ENCODE data around the gene SLC20A1.

Gene SLC20A1

DNA sequence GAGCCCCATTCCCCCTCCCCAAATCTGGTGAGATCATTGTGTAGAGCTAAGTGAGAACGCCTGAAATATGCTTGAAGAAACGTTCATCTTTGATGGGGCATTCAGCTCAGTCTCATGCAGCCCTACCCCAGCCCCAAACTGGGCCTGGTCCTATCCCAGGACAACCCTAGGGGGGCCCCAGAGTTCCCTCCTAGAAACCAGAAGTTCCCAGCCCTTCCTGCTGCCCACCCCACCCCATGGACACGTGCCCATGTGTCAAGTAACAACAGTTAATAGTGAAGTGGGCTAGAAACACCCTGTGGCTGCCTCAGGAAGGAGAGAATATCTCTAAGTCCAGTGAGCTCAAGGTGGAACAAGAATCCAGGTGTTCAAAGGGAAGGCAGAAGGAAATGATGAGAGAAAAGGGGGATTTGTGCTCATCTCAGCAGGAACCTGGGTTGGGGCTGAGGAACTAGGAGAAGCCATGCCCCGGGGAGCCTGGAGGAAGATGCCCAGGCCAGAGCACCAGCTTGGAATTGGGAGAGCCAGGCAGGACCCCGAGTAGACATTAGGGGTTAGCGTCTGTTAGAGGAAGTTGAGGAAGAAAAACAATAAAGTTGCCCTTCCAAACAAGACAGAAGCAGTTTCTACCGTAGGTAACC is 20.1 kb upstream of the SLC20A1 start:
- no peak for DNase-seq (ENCODE audit: low spot score)

DNA sequence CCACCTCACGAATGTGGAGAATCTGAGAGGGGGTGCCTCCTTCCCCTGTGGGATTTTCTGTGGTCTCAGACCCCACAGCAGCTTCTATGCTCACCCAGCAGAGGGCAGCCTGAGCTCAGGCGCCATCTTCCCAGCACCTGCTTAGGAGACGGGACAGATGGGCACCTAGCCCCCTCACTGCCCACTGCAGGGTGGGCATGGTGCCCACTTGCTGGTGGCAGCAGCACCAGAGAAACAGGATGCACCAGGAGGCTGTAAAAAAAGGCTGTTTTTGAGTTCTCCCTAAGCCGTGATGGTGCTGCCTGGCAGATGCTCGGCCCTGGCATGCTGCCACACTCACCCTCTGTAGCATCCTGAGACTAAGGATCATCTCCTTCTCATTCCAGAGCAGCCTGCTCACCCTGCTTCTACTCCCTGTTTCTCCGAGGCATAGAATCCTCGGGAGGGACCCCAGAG is 19.1 kb upstream of the SLC20A1 start:
- peak; percentile 76 for DNase-seq (ENCODE audit: low spot score)

DNA sequence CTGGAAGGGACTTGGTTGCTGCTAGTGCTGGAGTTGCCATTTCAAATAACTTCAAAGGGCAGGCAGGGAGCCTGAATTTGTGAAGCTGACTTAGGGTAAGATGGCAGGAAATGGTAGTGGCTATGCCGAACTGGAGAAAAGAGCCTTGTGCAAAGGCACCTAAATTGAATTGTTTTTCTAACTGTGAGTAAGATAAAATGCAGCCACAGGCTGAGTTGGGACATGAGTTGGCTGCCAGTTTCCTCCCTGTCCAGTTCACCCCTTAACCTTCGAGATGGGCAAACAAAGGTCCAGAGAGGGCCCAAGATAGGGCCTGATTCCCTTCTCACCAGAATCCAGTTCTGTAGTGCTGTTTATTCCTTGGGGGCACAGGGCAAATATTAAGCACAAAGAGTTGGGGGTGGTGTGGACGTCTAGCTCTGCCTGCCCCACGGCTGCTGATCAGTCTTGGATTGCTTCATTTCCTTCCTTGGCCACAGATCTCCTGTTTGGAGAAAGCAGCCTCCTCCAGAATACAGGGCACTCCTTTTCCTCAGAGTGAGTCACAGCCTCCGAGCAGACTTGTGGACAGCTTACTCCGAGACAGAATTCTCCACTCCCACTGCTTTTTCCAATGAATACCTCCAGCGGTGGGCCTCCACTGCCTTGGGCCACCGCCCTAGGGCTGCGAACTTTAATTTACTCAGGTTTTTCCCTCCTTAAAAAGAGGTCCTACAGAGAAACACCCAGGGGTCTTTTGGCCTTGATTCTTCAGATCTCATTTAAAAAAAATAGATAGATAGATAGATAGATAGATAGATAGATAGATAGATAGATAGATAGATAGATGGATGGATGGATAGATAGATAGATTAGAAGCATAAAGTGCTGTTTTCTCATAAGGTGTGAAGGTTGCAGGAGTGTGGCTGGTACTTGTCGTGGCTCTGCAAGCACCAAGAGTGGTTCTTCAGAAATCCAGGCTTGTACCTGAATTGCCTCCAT is 18.4 kb upstream of the SLC20A1 start:
- peak; percentile 95 for DNase-seq (ENCODE audit: low spot score)

DNA sequence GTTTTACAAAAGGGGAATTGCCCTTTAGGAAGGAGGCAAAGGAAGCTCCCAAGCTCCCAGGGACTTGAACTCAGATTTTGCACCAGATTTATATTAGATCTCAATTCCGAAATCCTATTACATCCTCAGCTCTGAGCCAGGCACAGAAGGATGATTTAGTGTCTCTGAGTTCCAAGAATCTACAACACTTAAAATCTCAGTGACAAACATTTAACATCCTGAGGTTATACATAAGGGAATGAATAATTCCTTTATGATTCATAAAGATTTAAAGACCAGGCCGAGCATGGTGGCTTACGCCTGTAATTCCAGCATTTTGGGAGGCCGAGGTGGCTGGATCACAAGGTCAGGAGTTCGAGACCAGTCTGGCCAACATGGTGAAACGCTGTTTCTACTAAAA is 16.5 kb upstream of the SLC20A1 start:
- DNase-seq (ENCODE audit: low spot score) = no peak

DNA sequence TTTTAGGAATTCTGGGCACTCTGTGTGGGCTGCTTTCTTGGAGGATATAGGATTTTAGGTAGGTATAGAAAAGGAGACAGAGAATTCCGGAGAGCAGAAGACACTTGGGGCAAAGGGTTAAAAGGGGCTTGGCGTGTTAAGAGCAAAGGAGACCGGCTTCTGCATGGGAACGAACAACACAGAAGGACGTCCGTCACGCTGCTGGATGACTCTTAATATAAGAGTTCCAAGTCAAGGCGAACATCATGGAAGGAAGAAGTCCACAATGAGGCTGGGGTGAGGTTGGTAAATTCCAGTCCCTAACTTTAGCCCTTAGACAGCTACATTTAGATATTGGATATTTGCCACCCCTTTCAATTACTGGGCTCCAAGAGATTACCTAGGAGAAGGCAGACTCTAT is 15.9 kb upstream of the SLC20A1 start:
- no peak for DNase-seq (ENCODE audit: low spot score)

DNA sequence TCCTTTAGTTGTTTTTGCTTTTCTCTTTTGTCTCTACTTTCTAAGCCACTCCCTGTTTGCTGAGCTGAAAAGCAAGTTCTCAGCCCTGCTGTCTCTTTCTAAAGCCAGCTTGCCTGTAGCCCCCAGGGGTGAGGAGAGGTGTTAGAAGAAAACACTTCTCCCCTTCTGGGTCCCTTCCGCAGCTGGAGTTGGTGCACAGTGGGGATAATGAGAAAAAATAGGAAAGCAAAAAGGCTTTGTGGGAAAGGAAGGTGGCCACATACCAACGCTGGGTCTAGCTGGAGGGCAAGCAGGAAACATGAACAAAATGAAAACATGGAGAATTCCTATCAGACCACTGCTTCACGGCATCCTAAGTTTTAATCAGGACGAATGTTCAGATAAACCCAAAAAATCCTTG is 15.5 kb upstream of the SLC20A1 start:
- no peak for DNase-seq (ENCODE audit: low spot score)

DNA sequence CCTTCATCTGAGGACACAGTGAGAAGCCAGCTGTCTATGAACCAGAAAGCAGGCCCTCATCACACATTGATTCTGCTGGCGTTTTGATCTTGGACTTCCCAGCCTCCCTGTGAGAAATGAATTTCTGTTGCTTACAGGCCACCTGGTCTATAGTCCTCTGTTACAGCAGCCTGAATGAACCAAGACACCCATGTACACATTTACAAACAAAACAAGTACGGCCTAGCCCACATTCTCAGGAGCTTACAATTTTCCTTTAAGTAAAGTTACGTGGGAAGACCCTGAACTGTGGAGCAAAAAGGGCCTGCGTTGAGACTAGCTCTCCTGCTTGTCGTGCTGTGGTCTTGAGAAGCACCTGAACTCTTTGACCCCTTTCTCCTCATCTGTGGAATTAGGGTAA is 12.0 kb upstream of the SLC20A1 start:
- DNase-seq (ENCODE audit: low spot score) = no peak

DNA sequence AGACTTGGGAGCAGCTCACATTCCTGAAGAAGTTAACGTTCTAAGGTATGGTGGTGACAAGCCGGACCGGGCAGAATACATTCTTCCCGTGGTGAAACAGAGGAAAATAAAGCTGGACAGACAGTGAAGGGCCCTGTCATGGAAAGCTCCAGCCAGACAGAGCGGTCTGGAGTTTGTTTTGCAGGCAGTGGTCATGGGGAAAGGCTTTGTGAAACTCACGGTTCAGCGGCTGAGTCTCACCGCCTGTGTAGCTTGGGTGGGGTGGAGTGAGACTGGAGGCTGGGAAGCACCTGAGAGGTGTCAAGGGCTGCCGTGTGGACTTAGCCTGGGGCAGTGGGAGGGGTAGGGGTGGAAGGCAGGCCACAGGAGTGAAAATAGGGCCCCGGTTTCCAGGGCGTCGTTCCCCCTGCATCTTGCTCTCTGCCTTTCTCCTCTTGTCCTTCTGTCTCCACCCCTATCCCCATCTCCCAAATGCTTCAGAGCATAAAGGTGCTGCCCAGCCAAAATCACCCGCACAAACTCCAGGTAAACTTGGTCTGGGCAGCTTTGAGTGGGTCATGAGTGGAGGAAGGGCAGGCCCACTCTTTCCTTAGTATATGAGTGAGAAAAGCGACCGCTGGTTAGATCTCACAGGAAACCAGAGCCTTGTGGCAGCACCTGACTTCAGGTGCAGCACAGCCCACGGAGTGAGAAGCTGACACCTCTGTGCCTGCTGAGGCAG is 11.4 kb upstream of the SLC20A1 start:
- peak; percentile 72 for DNase-seq (ENCODE audit: low spot score)

DNA sequence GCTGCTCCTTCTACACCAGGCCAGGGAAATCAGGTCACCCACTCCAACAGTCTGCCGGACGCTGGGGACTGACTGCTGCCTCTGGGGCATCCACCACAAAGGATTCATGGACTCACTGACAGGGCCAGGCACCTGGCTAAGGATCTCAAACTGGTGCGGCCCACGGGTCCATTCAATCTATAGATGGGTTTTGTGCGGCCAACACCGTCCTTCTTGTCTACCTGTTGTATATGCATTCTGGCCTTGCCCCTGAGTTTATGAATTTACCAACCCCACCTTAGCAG is 10.9 kb upstream of the SLC20A1 start:
- DNase-seq (ENCODE audit: low spot score) = no peak

DNA sequence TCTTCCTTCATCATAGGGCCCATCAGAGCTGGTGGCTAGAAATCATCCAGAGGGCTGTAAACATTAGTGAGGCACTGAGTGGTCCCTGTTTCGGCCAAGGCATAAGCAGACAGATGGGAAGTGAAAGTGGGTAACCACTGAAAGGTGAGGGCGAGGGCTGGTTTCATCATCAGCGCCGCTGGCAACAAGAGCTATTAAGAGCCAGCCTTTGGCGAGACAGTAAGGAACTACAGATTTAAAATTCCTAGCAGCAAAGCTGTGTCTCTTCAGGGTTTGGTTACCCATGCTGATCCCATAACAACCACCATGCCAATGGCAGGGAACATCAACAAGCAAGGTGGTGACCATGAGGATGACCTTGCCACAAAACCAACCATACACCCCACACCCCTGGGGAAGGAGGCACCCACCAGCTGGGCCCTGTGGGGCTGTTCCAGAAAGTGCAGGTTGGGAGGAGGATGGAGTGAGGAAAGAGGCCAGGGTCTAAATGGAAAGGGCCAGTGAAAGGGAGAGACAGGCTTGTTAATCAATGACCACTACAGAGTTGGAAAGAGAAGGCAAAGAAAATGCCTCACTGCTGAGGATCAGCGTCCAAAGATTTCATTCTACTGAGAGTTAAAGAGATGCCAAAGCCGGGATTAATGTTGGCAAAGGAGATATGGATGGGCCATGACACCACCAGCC is 9.0 kb upstream of the SLC20A1 start:
- DNase-seq (ENCODE audit: low spot score) = no peak

DNA sequence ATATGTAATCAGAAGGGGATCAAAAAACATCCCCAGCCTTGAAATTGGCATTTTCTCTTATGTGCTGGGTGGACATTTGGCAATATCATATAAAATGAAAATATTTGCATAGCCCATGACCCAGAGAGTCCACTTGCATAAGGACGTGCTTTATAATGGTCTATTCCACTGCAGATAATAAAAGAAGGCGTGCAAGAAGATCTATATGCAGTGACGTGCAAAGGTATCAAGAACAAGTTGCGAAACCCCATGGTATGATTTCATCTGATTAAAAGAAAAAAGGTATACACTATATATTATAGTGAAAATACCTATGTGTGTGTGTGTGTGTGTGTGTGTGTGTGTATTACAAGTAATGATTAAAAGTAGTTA is 8.5 kb upstream of the SLC20A1 start:
- DNase-seq (ENCODE audit: low spot score) = no peak

DNA sequence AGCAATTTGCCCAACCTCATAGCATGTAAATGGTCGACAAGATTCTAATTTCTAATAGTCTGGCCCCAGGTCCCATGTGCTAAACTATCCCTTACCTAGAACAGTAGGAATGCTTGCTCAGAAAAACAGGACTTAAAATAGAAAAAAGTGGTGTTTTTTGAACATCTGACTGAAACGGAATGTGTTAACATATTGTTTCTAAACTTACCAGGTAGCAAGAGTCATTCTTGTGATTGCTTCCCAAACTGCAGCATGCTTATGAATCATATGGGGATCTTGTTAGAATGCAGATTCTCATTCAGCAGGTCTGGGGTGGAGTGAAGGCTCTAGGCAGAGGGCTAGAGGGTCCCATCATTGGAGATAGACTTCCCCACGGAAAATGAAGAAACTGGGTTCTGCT is 5.8 kb upstream of the SLC20A1 start:
- no peak for DNase-seq (ENCODE audit: low spot score)

DNA sequence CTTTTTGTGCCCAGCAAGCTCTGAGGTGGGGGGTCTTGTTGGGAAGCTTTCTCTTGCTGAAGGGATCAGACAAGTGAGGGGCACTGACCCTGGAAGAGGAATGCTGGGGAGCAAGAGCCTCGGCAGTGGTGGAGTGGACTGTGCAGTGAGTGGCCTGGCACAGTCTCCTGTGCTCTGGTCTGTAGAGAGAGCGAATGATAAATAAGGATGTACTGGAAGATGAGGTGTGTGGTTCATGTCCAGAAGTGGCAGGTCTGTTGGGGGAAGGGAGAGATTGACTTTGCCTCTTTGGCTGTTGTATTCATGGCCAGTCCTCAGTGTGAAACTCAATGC is 5.3 kb upstream of the SLC20A1 start:
- no peak for DNase-seq (ENCODE audit: low spot score)

DNA sequence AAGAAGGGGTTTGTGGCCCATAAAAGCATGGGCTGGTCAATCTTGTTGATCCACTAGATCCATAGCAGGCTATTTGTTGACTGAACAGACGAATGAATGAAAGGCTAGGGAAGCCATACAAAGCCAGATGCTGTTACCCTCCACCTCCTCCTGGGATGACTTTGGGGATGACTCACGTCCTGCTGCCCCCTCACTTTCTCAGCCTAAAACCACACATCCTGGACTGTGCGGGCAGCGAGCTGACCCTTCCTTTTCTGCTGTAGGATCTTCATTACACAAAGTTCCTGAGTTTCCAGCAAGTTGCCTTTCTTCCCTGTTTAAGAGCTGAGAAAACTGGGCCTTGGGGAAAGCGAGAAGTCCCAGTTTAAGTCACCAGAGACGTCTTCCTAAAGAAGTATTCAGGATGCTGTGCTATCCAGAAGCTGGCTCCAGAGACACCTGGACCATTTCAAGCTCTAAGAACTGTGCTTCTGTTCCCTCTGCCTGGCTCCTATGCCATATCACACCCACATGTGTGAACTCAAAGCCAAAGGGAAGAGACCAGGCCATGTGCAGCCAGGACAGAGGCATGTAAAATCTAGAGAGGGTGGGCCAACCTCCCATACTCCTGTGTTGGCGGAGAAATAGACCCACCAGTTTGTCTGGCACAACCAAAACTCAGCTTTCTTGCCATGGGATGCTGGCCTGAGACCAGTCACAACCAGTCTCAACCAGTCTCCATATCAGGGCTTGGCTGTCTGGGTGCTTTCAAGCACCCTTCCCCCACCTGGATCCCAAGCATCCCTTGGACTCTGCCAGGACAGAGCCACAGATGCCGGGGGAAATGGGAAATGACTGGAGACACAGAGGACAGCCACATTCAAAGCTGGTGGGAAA is 4.7 kb upstream of the SLC20A1 start:
- peak; percentile 81 for DNase-seq (ENCODE audit: low spot score)

DNA sequence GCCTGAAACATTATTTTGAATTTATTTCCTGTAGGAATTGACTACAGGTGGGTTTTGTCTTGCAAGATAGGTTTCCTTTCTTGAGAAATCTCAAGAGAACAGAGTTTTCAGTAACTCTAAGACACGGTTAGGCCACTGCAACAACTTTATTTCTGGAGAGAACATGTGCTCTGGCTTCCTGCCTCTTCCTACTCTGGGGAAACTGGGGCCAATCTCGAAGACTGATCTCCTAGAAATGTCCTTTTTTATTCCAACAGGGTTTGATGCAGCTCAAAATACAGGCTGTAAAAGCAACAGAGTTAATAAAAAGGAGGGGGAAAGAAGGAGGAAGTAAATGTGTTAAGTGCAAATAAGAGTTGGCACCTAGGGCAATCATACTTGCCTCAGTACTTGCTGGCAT is 4.0 kb upstream of the SLC20A1 start:
- no peak for DNase-seq (ENCODE audit: low spot score)

DNA sequence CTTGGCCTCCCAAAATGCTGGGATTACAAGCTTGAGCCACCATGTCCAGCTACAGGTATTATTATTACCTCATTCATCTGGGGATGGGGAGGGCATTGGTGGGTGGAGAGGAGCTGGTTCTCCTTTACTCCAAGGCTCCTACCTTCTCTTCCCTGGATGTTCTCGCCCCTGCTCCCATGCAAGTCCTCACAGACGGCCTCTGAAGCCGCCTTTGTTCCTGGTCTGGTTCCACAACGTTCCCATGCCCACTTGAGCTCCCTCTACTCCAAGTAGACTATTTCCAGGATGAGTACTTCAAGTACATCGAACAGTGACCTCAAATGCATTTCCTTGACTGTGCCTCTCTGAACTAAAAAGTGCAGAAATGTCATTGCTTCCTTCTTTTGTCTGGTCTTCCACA is 3.2 kb upstream of the SLC20A1 start:
- no peak for DNase-seq (ENCODE audit: low spot score)

DNA sequence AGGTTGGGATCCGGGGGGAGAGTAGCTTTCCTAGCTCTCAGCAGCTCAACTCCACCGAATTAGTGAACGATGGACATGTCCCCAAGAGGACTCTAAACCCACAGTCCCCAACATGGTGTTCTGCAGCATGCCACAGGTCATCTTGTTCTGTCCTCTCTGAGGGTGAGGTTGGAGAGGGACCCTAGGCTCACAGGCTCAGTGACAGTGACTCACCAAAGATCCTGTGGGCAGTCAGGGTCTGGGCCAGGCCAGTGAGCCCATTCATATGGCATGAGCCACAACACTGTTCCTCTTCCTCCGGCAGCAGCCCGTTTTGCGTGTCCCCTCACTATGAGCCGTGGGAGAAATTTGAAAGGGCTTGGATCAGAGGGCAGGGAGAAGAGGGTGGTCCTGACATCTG is 2.8 kb upstream of the SLC20A1 start:
- DNase-seq (ENCODE audit: low spot score) = peak; percentile 50

DNA sequence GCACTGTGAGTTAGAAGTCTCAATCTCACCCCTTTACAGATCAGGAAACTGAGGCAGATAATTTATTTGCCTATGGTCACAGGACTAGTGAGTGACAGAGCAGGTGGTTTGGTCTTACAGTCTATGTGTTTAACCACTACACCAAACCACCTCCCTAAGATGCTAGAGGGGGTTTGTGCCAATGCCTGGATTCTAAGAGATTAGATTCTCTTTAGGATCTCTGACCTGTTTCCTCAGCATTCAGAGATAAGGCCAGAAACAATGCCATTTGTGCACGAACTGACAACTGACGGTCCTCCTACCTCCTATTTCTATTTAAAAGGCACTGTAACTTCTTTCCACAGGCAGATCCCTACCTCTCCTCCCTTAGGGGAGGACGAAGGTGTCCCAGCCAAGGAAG is 2.3 kb upstream of the SLC20A1 start:
- DNase-seq (ENCODE audit: low spot score) = no peak

DNA sequence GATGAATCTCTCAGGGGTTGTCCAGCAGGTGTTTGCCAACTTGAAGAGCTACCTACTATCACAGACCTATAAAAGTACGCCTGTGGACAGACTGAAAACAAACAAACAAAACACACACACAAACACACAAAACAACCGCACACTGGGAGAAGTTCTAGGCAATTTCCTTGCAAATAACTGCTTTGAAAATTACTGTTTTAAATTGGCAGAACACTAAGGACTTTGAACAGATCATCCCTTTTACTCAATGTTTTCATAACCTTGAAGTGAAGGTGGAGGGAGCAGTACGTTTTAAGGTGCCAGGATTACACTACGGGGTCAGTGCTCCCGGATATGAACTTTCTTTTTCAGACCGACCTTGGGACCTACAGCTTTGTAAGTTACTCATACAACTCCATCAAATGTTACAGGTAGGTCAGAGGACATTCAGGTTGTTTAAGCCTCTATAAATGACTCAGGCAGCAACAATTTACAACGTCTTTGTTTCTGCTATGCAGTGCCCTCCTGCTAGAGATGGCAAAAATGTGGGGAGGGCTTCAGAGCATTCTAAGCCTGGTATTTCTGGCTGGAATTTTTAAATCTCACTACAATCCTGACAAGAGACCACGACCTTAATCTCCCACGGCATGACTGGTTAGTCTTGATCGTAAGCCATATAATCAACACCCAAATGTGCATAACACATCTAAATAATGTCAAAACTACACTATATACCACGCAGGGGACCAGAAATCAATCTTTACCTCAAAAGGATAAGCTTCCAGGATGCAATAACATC is 1.4 kb upstream of the SLC20A1 start:
- peak; percentile 92 for DNase-seq (ENCODE audit: low spot score)

DNA sequence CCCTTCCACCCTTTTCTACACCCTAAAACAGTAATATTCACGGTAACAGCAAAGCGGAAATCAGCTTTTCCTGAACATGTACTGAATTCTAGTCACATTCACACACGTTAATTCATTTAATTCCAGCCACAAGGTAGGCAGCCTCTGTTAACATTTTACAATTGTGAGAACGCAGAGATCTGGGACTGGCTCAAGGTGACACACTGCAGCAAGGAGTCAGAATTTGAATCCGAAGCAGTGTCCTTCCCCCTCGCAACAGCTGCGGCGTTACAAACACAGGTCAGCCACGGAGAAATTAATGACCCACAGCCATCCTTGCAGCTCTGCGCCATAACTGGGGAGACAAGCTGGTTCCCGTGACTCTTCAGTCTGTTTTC is 818 bp upstream of the SLC20A1 start:
- no peak for DNase-seq (ENCODE audit: low spot score)

All from kidney tubule cell (primary cell).